Measurements from ENCODE around the gene C1QTNF8. TPM values are rescaled to one million over a fixed set of nuclear protein-coding genes. Genes with fewer than 3 reads are reported as not detected.

Gene C1QTNF8
- total and polyA plus RNA-seq, 4 donors = not detected

DNA sequence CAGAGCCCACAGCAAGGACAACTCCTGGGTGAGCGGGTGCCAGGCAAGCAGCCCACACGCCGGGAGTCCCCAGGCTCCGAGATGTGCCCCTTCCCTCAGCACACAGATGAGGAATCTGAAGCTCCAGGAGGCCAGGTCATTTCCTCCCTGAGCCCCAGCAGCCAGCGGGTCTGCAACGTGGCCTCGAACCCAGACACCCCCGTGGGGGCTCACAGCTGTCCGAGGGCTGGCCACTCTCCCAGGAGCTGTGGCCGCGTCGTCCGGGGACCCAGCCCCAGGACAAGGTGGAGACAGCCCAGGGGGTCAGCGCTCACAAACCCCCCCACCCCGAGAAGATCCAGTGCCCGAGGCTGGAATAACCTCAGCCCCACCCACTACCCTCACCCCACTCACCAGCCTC is 17.4 kb upstream of the C1QTNF8 start:
- WGBS = 86% methylated on average over 16 of the region's 16 CpGs

DNA sequence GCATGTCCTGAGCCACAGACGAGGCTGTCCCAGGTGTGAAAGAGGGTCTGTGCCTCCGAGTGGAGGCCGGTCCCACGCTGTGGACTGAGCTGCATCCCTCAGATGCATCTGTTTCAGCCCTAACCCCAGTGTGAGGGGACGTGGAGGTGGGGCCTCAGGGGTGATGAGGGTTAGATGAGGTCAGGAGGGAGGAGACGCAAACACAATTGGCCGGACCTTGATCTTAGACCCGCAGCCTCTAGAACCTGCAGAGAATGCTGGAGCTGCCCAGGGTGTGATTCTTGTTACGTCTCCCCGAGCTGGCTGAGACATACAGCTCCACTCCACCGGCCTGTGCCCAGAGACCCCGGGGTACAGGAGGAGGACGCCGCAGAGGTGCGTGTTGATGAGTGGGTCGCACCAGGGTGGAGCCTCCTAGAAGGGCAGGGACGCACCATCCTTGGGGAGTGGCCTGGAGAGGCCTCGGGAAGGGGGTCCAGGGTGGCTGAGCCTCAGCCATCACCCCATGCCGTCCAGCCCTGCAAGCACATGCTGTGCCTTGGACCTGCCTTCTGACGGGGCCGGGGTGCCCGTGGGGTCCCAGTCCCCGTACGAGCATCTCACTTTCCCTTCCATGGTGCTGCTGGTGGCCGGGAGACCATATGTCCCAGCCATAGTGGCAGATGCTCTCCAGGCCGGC is 16.6 kb upstream of the C1QTNF8 start:
- no peak for TF ChIP-seq EGR1 (IDR thresholded peaks at IDR 0.05; ENCODE audit: low read depth in 2 of 2)
- Histone ChIP-seq H3K4me1 (ENCODE audit: control insufficient read depth in 4 of 4, insufficient read depth in 4 of 4, low read length in 3 of 4) (peaks cover 3 to 19% (median 10%) of the 10 kb centered on the region in 4 donors), H3K9me3 (ENCODE audit: control insufficient read depth in 4 of 4, low read length in 3 of 4) (no peaks in the 10 kb centered on the region), H3K4me3 (ENCODE audit: low read depth in 1 of 3, low read length in 3 of 3) (no peak overlapping the region), H3K27me3 (ENCODE audit: control insufficient read depth in 4 of 4, insufficient read depth in 4 of 4, low read length in 3 of 4) (no peaks in the 10 kb centered on the region), H3K27ac (ENCODE audit: low read depth in 1 of 2, low read length in 2 of 2) (no peak overlapping the region), H3K36me3 (ENCODE audit: control insufficient read depth in 4 of 4, insufficient read depth in 3 of 4, low read depth in 1 of 4, low read length in 3 of 4) (no peaks in the 10 kb centered on the region), H3K9ac (ENCODE audit: low read depth in 1 of 2, low read length in 2 of 2) (no peak overlapping the region)
- DNase-seq (ENCODE audit: low spot score) = no peak
- WGBS = 71% methylated on average over 26 of the region's 26 CpGs

More for the DNA sequence above, 17.4 kb upstream of the C1QTNF8 start:
- Histone ChIP-seq H3K9ac (ENCODE audit: low read depth in 1 of 2, low read length in 2 of 2) (no peak overlapping the region), H3K36me3 (ENCODE audit: control insufficient read depth in 4 of 4, insufficient read depth in 3 of 4, low read depth in 1 of 4, low read length in 3 of 4) (no peaks in the 10 kb centered on the region), H3K27me3 (ENCODE audit: control insufficient read depth in 4 of 4, insufficient read depth in 4 of 4, low read length in 3 of 4) (no peaks in the 10 kb centered on the region), H3K27ac (ENCODE audit: low read depth in 1 of 2, low read length in 2 of 2) (no peak overlapping the region), H3K4me1 (ENCODE audit: control insufficient read depth in 4 of 4, insufficient read depth in 4 of 4, low read length in 3 of 4) (peaks cover 3 to 15% (median 7%) of the 10 kb centered on the region in 4 donors), H3K4me3 (ENCODE audit: low read depth in 1 of 3, low read length in 3 of 3) (no peak overlapping the region), H3K9me3 (ENCODE audit: control insufficient read depth in 4 of 4, low read length in 3 of 4) (no peaks in the 10 kb centered on the region)
- DNase-seq (ENCODE audit: low spot score) = no peak
- TF ChIP-seq YY1 (IDR thresholded peaks at IDR 0.05) = no peak
- no peak for TF ChIP-seq RXRA (IDR thresholded peaks at IDR 0.05)
- TF ChIP-seq, protein P1, sequence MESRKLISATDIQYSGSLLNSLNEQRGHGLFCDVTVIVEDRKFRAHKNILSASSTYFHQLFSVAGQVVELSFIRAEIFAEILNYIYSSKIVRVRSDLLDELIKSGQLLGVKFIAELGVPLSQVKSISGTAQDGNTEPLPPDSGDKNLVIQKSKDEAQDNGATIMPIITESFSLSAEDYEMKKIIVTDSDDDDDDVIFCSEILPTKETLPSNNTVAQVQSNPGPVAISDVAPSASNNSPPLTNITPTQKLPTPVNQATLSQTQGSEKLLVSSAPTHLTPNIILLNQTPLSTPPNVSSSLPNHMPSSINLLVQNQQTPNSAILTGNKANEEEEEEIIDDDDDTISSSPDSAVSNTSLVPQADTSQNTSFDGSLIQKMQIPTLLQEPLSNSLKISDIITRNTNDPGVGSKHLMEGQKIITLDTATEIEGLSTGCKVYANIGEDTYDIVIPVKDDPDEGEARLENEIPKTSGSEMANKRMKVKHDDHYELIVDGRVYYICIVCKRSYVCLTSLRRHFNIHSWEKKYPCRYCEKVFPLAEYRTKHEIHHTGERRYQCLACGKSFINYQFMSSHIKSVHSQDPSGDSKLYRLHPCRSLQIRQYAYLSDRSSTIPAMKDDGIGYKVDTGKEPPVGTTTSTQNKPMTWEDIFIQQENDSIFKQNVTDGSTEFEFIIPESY (IDR thresholded peaks at IDR 0.05) = no peak
- no peak for TF ChIP-seq FOXA1 (IDR thresholded peaks at IDR 0.05)
- no peak for TF ChIP-seq MAX (IDR thresholded peaks at IDR 0.05)
- TF ChIP-seq FOXA2 (IDR thresholded peaks at IDR 0.05) = no peak
- TF ChIP-seq NR2F2 (IDR thresholded peaks at IDR 0.05) = no peak
- TF ChIP-seq EGR1 (IDR thresholded peaks at IDR 0.05; ENCODE audit: low read depth in 2 of 2) = no peak
- no peak for TF ChIP-seq RAD21 (IDR thresholded peaks at IDR 0.05)
- TF ChIP-seq SP1 (IDR thresholded peaks at IDR 0.05) = no peak
- TF ChIP-seq REST (IDR thresholded peaks at IDR 0.05) = no peak

- peaks cover 0 to 3% (median 0%) of the 10 kb centered on the region in 4 donors for H3K27me3 ChIP-seq (ENCODE audit: control insufficient read depth in 4 of 4, insufficient read depth in 4 of 4, low read length in 3 of 4)
- no peak for DNase-seq (ENCODE audit: low spot score)
- H3K9me3 ChIP-seq (ENCODE audit: control insufficient read depth in 4 of 4, low read length in 3 of 4) = no peaks in the 10 kb centered on the region
- H3K9ac ChIP-seq (ENCODE audit: low read depth in 1 of 2, low read length in 2 of 2) = no peak overlapping the region
- H3K27ac ChIP-seq (ENCODE audit: low read depth in 1 of 2, low read length in 2 of 2) = no peak overlapping the region
- H3K4me3 ChIP-seq (ENCODE audit: low read depth in 1 of 3, low read length in 3 of 3) = no peak overlapping the region
- H3K36me3 ChIP-seq (ENCODE audit: control insufficient read depth in 4 of 4, insufficient read depth in 3 of 4, low read depth in 1 of 4, low read length in 3 of 4) = no peaks in the 10 kb centered on the region
- H3K4me1 ChIP-seq (ENCODE audit: control insufficient read depth in 4 of 4, insufficient read depth in 4 of 4, low read length in 3 of 4) = peaks cover 3 to 19% (median 10%) of the 10 kb centered on the region in 4 donors
- 73% methylated on average over 19 of the region's 19 CpGs for WGBS
- no peak for TF ChIP-seq GABPA (IDR thresholded peaks at IDR 0.05 in 1 of 2, conservative IDR thresholded peaks at IDR 0.05 in 1 of 2)
- TF ChIP-seq SP1 (IDR thresholded peaks at IDR 0.05) = no peak
- TF ChIP-seq, protein P1 (IDR thresholded peaks at IDR 0.05) = no peak
- no peak for TF ChIP-seq FOXA2 (IDR thresholded peaks at IDR 0.05)
- TF ChIP-seq RXRA (IDR thresholded peaks at IDR 0.05) = no peak
- TF ChIP-seq NR2F2 (IDR thresholded peaks at IDR 0.05) = no peak
- TF ChIP-seq FOXA1 (IDR thresholded peaks at IDR 0.05) = no peak
- no peak for TF ChIP-seq HNF4A (conservative IDR thresholded peaks at IDR 0.05)
- no peak for TF ChIP-seq REST (IDR thresholded peaks at IDR 0.05)
- TF ChIP-seq MAX (IDR thresholded peaks at IDR 0.05) = no peak
Measured at GRCh38 chr16:1109648-1110047, 13.6 kb upstream of the C1QTNF8 start.

All from liver (tissue), 9 donors.